ENCODE results near the gene PTPRF.

The PTPRF gene

DNA sequence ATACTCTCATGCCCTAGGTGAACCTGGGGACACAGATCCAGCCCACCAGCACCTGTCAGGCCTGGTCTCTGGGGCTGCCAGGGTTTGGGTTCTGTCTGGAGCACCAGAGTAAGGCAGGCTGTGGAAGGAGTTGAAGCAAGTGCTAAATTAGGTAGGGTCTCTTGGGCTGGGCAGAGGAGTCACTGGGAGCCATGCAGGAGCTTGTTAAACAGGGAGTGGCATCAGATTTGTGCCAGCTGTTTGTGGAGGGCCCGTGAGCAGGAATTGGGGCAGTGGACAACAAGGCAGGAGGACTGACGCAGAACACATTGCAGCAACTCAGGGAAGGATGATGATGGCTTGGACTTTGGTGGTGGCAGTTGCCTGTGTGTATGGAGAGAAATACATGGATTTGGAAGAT, 56.3 kb downstream of the PTPRF start:
- TF ChIP-seq, protein P1, sequence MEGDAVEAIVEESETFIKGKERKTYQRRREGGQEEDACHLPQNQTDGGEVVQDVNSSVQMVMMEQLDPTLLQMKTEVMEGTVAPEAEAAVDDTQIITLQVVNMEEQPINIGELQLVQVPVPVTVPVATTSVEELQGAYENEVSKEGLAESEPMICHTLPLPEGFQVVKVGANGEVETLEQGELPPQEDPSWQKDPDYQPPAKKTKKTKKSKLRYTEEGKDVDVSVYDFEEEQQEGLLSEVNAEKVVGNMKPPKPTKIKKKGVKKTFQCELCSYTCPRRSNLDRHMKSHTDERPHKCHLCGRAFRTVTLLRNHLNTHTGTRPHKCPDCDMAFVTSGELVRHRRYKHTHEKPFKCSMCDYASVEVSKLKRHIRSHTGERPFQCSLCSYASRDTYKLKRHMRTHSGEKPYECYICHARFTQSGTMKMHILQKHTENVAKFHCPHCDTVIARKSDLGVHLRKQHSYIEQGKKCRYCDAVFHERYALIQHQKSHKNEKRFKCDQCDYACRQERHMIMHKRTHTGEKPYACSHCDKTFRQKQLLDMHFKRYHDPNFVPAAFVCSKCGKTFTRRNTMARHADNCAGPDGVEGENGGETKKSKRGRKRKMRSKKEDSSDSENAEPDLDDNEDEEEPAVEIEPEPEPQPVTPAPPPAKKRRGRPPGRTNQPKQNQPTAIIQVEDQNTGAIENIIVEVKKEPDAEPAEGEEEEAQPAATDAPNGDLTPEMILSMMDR (conservative IDR thresholded peaks at IDR 0.05), result no peak
- H3K27ac ChIP-seq, result no peak overlapping the region

DNA sequence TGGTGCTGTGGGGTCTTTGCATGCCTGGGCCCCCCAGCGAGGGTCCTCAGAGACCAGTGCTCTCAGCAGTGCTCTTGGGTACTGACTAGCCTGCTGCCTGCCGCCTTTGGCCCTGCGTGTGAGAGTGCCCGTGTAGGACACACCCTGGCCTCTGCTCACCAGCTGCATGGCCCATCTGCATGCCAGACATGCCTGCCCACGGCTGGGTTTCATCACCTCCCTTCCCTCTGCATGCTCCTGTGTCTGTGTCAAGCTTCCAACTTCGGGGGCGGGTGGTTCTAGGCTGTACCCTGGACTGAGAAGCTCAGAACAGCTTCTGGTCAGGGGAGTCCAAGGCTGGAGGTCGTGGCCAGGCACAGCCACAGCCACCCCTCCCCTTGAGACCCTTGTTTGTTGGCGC, 56.9 kb downstream of the PTPRF start:
- TF ChIP-seq, protein P1 (conservative IDR thresholded peaks at IDR 0.05), result no peak
- no peak overlapping the region for H3K27ac ChIP-seq

DNA sequence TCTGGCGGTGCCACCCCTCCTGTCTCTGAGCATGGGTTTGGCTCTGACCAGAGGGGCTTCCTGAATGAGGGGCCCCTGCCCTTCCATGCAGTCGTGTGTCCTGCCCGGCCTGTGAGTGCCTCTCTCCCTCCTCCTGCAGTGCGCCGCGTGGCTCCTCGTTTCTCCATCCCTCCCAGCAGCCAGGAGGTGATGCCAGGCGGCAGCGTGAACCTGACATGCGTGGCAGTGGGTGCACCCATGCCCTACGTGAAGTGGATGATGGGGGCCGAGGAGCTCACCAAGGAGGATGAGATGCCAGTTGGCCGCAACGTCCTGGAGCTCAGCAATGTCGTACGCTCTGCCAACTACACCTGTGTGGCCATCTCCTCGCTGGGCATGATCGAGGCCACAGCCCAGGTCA, 57.9 kb downstream of the PTPRF start:
- TF ChIP-seq, protein P1 (conservative IDR thresholded peaks at IDR 0.05), result no peak
- no peak overlapping the region for H3K27ac ChIP-seq

DNA sequence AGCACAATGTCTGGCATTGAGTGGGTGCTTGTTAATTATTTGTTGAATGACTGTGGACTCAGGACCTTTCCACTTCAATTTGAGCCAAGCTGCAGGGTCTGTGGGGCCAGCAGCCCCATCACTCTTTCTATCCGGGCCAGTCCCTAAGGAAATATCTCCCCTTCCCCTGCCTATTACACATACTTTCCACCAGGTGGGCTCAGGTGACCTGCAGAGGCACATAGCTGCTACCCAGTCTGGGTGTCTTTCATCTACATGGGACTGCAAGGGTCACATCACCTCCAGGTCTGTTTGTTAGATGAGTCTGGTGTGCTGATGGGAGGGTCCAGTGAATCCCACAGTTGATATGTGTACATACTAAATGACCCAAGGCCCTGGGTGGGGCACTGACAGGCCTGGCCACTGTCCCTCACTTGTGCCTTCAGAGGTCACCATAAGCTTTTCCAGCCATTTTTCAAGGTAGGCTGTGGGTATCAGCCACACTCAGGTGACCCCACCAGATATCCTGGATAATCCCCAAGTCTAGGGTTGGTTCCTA, 59.8 kb downstream of the PTPRF start:
- TF ChIP-seq, protein P1 (conservative IDR thresholded peaks at IDR 0.05), result peak; percentile 40
- no peak overlapping the region for H3K27ac ChIP-seq

DNA sequence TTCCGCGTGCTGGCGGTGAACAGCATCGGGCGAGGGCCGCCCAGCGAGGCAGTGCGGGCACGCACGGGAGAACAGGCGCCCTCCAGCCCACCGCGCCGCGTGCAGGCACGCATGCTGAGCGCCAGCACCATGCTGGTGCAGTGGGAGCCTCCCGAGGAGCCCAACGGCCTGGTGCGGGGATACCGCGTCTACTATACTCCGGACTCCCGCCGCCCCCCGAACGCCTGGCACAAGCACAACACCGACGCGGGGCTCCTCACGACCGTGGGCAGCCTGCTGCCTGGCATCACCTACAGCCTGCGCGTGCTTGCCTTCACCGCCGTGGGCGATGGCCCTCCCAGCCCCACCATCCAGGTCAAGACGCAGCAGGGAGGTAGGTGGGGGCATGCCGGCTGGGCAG, 60.5 kb downstream of the PTPRF start:
- TF ChIP-seq, protein P1 (conservative IDR thresholded peaks at IDR 0.05), result no peak
- H3K27ac ChIP-seq, result no peak overlapping the region

DNA sequence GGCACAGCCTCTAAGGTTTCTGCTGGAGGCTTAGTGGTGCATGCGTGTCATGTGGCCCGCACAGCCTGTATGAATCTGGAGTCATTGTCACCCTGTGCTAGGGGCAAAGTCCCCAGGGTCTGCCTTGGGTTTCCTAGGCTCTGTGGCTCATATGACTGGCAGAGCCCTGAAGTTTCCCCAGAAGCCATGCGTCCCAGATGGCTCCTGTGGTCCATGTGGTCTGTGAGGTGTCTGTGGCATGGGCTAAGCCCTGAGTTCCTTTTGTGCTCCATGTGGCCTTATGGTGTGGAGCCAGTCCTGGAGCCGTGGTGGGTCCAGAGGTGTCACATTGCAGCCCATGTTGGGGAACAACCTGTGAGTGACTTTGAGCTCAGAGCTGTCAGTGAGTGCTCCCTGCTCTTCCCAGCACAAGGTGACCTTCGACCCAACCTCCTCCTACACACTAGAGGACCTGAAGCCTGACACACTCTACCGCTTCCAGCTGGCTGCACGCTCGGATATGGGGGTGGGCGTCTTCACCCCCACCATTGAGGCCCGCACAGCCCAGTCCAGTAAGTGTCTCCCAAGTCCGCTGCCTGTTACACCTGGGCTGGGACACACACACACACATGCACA, 61.5 kb downstream of the PTPRF start:
- TF ChIP-seq, protein P1 (conservative IDR thresholded peaks at IDR 0.05), result no peak
- H3K27ac ChIP-seq, result no peak overlapping the region

DNA sequence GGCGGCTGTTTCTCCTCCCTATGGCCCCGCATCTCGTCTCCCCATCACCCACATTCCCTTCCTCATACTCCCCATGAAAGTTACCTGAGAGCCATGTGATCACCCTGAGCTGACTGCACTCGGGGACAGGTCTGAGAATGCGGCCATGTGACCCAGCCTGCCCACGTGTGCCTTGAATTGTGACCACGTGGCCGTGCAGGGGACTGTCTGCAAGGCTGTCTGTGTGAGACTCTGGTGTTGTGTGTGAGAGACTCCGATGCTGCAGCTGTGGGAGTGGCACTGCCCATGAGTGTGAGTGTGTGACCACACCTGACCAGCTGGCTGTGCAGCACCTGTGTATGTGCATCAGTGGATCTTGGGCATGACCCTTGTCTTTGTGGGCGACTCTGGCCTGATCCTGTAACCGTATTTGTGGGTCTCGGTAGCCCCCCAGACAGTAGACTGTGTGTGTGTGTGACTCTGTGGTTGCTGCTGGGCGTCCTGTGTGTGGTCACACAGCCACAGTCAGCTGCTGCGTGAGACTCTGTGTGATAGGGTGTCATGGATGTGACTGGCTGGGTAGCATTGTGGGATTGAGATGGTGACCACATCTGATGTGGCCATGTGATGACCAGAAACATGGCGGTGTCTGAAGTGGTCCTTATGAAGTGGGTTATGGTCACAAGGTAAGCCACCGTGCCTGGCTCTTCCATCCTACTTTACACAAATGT, 62.4 kb downstream of the PTPRF start:
- H3K27ac ChIP-seq, result no peak overlapping the region
- TF ChIP-seq, protein P1 (conservative IDR thresholded peaks at IDR 0.05), result no peak

Data from VCaP (cell line).